ENCODE measurements around the gene GRID1. TPM values are rescaled to one million over a fixed set of nuclear protein-coding genes. Genes with fewer than 3 reads are reported as not detected.

Gene GRID1
- total RNA-seq, 1 donor from 2014 or later: 3.0 TPM

DNA sequence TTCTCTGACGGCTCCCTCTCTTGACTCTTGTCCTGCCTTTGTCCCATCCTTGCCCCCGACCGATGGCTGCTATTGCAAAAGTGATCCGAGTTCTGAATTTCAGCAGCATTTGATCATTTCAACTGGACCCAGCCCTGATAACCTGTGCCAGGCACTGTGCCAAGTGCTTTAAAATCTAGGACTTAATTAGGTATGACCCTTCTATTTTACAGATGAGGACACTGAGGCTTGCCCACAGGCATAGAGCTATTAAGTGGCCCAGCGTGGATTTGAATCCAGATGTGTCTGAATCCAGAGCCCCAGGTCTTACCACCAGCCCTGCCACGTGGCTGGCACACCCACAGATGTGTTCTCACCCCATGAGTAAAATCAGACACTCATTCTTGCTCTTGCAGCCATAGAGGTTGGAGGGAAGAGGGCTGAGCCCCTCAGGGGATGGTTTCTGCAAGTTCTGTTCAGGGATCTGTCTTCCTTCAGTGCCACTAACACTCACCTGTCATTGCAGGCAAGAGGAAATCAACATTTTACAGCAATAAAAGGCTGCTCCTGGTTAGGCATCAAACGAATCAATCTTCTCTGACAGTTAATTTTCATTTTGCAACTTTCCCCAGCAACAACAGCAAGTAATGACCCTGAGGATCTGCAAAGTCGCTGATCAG lies 101.2 kb downstream of the GRID1 start:
- peak; percentile 38 for DNase-seq (ENCODE audit: low spot score)
- intact Hi-C loops (cut with DNase I): no loop called here

DNA sequence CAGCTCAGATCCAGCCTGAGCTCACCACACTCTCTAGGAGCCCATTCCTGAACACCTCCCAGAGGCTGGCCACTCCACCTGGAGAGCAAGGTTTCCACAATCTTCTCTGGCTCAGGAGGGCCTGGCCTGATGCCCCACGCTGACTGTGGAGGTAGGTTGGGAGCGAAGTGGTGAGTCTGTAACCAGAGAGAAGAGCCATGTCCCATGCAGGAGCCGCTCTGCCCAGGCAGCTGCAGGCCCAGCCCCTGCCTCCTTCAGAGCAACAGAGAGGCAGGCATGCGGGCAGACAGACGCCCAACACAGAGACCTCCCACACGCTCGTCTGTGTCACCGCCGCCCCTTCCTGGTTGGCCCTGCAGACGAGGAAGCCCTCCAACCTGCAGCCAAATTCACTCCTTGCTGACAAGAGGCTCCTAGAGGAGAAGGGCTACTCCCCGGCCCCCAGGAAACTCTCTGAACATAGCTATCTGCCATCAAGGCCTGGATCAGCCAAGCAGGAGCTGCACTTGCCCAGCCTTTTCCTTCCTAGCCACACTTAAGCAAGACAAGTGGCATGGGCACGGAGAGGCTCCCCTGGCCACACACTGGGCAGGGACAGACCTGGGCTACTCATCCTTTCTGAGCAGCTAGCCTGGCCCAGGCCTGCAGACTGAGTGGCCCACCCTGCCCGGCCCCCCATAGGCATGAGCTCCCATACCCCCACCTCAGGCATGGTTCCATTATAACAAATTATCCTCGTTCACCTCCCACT lies 101.9 kb downstream of the GRID1 start:
- intact Hi-C loops (cut with DNase I): no loop called here
- peak; percentile 68 for DNase-seq (ENCODE audit: low spot score)

DNA sequence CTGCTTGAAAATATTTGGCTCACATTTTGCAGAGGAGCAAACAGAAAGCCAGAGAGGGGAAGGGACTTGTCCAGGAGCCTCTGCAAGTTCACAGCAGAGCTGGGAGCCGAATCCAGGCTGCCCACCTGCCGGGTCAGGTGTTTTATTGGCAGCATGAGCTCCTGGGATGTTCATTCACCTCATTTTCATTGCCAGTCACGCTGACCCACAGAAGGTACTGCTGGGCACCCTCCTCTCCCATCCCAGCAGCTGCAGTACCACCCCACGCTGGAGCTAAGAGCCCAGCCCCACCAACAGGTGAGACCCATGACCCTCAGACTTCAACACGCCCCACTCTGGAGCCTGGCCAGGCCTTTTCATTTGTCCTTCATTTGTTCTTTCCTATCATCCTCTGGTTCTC lies 102.7 kb downstream of the GRID1 start:
- intact Hi-C loops (cut with DNase I): no loop called here
- peak; percentile 47 for DNase-seq (ENCODE audit: low spot score)

DNA sequence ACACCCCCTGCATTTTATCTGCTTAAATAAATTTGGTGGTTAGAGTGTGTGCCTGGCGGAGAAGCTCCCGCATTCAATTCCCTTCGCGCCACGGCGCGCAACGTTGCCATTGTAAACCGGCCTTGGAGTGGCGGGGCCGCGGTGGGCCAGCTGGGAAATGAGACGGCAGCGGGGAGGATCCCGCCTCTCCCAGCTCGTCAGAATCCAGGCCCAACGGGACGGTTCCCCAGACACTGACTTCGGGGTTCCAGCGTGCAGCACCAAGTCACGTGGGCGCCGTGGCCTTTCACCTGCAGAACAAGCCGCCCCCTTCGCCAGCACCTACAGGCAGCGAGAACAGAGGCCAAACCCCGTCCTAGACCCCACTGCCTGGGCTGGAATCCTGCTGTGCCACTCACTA lies 103.4 kb downstream of the GRID1 start:
- intact Hi-C loops (cut with DNase I): no loop called here
- DNase-seq (ENCODE audit: low spot score): peak; percentile 53

DNA sequence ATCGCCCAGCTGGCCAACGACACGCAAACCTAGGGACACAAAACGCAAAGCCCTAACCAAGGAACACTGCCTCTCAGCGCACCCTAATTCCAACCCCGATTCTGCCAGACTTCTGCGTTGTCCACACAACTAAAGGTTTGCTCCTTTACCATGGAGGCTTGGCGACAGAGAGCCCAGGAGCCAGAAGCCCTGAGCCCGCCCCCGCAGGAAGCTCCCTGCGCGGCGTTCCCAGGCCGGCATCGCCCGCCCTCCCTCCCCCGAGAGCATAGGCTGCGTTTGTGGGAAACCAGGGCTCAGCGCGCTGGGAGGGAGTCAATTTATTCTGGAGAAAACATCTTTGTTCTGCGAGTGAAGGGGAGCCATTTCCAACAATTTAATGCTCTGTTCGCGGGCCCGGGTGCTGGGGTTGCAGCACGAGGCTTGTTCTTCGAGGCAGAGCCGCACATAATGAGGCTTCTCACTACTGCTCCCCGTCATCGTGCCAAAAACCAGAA lies 103.9 kb downstream of the GRID1 start:
- DNase-seq (ENCODE audit: low spot score): no peak
- intact Hi-C loops (cut with DNase I): no loop called here

DNA sequence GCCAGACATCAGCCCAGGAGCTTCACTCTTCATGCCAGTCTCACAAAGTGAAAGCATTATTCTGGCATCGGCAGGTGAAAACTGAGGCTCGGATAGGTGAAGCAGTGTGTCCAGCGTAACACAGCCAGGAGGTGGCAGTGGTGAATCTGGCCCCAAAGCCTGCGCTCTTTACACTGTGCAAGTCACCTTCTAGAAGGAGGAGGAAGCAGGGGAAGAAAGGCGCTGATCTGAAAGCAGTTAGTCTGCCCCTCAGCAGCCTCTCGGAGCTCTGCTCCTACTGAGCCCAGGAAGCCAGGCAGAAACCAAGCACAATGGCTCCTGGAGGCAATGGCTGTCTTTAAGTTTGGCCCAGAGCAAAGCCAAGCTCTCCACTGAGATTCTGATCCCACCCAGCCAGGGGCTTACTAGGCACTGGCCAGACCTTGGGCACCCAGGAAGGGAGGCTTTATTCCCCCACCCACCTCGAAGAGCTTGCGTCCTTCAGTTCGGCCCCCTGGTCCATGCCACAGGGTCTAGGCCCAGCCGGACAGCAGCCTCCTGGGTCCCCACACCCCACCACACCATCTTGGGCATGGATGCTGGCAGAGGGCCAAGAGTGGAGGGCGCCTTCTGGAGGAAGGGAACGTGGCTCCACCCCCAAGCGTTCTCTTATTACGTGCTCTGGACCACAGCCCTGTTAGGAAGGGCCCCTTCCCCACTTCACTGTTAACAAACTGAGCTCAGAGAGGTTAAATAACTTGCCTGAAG lies 104.5 kb downstream of the GRID1 start:
- peak; percentile 60 for DNase-seq (ENCODE audit: low spot score)
- intact Hi-C loops (cut with DNase I): no loop called here

DNA sequence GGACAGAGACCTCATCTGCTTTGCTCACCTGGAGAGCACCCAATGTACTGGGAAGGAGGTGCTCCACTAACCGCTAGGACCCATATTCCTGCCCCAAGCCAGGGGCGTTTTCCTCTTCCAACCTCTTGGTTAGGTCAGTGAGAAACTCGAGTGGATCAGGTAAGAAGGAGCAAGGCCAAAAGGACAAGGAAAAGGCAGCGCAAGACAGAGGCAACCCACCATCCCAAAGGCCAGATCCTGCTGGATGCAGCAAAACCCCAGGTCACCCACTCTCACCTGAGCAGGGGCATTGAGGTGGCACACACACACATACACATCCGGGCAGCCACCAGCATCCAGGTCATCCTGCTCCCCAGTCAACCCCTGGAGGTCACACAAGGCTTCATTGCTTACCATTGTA lies 105.1 kb downstream of the GRID1 start:
- intact Hi-C loops (cut with DNase I): no loop called here
- DNase-seq (ENCODE audit: low spot score): peak; percentile 46

DNA sequence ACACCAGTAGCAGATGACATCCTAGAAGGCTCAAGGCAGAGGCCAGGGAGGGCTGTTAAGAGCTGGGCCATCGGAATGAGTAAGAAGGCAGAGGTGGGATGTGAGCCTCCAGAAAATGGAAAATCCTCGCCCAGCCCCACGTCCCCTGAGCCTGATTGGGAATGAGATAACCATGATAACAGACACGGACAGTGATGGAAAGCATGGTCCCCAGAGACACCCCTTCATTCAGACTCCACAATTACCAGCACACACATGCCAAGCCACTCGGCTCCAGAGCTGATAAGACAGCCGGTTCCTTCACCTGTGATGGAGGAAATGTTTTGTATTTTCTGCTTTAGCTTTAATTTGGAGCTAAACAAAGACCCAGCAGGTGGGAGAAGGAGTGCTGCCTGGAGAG lies 106.0 kb downstream of the GRID1 start:
- intact Hi-C loops (cut with DNase I): no loop called here
- no peak for DNase-seq (ENCODE audit: low spot score)

DNA sequence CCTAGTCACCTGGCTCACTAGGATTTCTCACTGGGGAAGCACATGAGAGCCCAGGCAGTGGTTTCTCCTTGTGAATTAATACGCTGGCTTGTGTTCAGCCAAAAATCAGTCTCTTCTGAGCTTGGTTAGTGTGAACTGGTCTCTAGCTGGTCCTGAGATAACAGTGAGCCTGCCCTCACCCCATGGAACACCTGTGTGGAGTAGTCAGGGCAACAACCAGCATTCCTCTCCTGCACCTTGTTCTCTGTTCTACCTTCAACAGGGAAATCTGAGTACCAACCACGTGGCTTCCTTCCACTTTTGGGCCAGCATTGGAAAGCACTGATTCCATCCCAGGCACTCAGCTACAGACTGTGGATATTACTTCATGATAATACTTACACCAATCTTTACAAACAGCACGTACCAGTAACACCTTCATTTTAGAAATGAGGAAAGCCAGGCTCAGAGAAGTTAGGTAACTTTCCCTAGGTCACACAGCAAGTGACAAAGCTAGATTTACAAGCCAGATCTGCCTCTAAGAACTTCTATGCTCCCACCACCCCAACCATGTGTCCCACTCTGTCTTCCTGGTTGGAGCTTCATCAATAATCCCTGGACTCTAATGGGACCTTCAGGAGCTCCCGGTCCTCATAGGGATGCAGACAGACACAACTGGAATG lies 106.6 kb downstream of the GRID1 start:
- intact Hi-C loops (cut with DNase I): no loop called here
- no peak for DNase-seq (ENCODE audit: low spot score)

DNA sequence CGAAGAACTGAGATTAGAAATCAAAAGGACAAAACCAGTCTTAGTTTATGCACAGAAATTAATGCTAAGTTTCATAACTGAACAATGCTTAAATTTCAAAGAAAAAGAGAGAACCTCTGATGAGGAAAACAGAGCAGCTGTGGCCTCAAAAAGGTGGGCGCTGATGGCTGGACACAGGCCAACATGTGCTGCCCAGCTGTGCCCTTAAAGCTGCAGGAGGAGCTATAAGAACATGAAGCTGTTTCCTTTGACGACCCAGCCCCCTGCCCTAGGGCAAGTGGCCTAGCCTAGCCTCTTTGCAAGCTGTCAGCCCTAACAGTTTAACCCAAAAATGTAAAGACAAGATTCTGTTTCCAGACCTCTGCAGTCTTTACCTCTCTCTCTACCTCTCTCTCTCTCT lies 107.7 kb downstream of the GRID1 start:
- DNase-seq (ENCODE audit: low spot score): no peak
- intact Hi-C loops (cut with DNase I): no loop called here

DNA sequence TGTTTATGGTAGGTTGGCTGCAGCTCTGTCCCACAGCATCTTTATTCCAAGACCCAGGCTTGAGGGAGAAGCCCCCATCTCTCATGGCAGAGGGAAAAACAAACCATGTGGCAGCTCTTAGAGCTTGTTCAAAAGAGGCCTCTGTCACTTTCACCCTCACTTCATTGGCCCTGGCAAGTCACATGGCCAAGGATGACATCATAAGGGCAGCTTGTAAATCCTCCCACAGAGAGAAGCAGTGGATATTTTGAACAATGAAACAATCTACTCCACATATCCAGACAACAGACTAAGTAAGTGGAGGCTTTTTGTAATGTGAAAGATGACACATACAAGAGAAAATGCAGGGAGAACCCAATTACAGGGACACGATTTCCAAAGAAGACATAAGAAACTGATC lies 108.1 kb downstream of the GRID1 start:
- intact Hi-C loops (cut with DNase I): no loop called here
- DNase-seq (ENCODE audit: low spot score): no peak

DNA sequence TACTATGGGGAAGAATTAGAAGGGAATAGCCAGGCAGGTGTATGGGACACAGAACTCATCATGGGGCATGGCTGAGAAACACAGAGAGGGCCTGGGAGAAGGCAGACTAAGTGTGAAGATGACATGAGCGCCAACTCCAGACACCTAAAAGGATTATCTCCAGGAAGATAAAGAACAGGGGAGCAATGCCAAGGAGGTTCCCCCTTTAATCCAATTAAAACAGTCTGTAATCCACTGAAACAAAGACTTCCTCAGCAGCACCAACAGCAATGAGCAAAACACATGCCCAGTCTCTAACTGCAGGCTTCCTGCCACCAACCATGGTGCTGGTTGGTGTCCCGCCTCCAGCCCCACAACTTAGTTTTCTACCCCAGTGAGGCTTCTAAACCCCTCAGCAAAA lies 108.9 kb downstream of the GRID1 start:
- no peak for DNase-seq (ENCODE audit: low spot score)
- intact Hi-C loops (cut with DNase I): no loop called here

DNA sequence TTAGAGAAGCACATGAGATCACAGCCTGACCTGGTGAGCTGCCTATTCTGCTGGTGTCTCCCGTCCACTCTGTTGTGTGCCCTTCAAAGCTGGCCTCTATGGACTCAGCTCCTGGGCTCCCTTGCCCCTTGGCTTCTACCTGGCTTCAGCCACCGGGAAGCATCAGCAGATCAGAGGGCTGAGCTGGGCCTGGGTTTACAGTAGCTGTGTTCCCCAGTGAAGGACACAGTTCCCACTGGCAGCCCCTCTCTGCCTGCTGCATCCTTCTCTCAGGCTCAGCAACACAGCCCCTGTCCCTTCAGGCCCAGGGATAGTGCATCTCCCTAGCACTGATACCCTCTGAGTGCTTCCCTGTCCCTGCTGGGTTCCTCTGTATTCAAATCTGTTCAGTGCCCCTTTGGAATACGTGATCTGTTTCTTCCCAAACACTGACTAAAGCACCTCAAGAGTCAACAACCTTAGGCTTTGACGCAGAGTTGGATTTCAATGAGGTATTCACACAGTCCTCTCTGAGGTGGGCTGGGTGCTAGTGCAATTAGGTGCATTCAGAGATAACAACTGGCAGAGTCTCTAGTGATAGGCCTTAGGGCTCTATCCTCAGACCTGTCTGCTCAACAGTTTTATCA lies 109.8 kb downstream of the GRID1 start:
- peak; percentile 46 for DNase-seq (ENCODE audit: low spot score)

DNA sequence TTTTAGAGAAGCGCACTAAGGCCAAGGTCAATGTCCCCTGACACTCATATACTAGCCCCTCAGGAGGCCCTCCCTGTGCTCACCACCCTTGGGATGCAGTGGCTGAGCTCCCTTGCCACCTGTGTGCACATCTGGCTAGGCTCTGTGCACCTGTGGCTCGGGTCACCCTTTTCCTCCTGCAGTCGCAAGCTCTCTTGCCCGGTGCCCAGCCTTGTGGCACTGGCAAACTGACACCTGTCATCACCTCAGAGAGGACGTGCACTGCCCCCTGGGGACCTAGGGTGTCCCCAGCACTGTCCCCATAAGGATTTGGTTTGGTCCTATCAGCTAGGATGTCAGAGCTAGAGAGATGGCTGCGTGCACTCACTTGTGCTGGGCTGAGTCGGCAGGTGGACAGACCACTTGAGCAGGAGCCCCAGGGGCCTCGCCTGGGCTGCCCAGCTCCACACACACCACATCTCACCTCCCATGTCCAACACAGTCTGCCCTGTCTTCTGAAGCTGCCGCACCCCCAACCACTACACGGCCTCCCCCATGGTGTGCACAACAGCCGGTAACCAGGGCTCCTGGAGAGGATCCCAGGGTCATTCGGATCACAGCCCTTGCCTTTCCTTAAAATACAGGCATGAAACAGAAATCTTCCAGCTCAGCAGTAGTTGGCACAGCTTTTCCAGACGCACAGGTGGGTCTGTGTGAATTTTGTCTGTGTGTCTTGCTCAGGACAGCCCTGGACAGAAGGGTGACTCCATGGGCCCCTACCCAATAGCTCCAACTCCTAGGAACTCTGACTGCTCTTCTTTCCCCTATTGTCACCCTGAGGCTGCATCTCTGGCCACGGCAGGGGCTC lies 111.0 kb downstream of the GRID1 start:
- peak; percentile 60 for DNase-seq (ENCODE audit: low spot score)
- intact Hi-C loops (cut with DNase I): no loop called here

More for the DNA sequence above, 109.8 kb downstream of the GRID1 start:
- intact Hi-C loops (cut with DNase I): no loop called here

DNA sequence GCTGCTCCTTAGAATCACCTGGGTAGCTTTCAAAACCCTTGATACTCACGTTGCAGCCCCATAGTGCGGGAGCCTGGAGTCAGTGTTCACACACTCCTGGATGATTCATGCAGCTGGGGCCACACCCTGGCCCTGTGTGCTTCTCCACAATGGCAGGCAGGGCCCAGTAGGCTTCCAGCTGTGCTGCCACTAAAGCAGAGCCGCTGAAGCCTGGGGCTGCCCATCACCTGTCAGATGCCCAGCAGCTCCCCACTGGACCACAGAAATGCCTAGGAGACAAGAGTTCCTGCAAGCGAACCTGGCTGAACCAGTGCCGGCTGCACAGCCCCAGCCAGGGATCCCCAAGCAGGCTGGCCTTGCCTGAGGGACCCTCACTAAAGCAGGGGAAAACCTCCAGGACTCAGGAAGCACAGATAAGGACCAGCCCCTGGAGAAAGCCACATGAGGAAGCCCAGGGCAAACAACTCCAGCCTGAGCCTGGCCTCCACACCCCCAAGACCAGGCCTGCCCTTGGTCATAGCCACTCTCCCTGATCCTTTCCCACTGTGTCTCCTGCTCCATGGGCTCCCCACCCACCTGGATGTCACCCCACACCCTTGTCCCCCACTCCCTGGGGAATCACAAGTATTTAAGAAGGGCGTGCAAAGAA lies 111.9 kb downstream of the GRID1 start:
- DNase-seq (ENCODE audit: low spot score): peak; percentile 46
- intact Hi-C loops (cut with DNase I): loop anchor here (5.0 kb wide), 1 partner anchor 108 kb away; no protein-coding TSS in a partner anchor

DNA sequence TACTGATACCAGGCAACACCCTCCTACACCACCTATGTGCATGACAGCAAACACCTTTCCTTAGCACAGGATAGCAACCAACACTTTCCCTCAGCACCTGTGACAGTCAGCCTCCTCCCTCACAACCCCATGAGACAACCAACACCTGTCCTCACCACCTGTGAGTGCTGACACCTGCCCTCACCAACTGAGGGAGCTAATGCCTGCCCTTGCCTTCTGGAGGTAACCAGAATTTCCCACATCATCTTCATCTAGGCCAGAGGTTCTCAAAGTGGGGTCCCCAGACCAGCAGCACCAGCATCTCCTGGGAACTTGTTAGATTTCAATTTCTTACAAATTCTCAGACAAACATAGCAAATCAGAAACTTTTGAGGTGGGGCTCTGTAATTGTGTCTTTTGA lies 112.5 kb downstream of the GRID1 start:
- peak; percentile 71 for DNase-seq (ENCODE audit: low spot score)
- intact Hi-C loops (cut with DNase I): loop anchor here (5.0 kb wide), 1 partner anchor 108 kb away; no protein-coding TSS in a partner anchor

DNA sequence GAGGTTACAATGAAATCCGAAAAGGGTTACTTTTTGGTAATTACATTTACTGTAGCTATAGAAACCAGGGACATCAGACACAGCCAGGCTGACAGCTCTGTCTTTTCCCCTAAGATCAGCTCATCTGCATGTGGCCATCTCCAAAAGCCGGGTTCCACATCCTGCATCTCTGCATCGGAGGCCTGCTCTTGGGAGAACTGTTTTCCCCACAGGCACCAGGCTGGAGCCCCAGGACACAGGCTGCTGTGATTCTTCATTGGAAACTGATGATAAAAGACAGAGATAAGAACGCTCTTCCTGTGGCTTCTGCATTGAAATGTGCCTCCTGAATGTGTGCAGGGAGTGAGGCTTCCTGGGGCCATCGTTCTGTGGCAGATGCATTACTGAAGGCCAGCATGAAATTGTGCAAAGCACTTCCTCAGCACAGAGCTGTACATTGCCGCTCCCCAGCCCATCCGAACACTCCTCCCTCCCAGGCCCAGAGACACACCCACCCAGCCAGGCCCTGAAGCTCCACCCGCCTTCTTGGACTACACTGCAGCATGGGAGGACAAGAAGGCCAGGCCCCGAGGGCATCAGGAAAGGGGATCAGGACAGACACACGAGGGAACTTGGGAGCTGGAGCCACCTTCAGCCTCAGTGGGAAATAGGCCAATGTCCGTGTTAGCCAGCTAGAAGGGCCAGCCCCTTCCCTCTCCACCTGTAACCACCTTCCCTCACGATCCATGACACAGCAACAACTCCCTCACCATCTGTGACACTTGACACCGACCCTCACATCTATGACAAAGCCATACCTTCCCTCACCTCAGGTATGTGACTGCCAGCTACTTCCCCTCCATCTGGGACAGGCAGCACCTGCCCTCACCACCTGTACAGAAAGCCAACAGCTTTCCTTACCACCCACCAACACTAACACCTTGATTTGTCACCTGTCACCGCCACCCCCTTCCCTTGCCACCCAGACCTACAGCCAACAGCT lies 113.2 kb downstream of the GRID1 start:
- DNase-seq (ENCODE audit: low spot score): peak; percentile 70
- intact Hi-C loops (cut with DNase I): loop anchor here (5.0 kb wide), 1 partner anchor 109 kb away; no protein-coding TSS in a partner anchor
